22Rv1 (cell line): ENCODE measurements around the gene NAXD.

ENCODE experiments used
- ZFX ChIP-seq: fragments of 450-650 bp; IDR thresholded peaks from 2 replicates; pipeline ENCODE4 v1.6.1; 2017; ENCODE audit warnings: antibody characterized with exemption, borderline replicate concordance
- TF ChIP-seq, protein P1 (sequence below): fragments of 450-650 bp; IDR thresholded peaks from 2 replicates; pipeline ENCODE4 v1.5.1; 2017; ENCODE audit warnings: mild to moderate bottlenecking

DNA sequence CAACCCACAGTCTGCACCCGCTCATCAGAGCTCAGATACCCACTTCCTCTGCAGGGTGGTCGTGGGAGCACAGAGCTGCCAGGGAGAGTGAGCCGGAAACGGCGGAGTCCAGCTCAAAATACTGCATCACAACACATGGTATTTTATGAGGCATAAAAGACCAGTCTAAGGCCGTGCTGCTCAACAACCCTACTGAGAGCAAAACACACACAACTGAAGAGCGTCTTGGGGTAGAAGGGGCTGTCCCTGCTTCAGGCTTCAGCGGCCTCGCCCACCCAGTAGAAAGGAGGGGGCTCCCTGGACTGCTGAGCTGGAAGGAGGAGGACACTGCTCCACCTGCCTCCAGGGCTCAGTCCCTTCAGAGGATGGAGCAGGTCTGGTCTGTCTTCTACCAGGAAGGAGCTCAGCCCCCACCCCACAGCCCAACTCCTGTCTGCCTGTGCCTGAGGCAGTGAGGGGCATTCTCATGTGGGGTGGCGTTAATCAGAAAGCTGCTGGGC, 36.9 kb downstream of the NAXD start:
- TF ChIP-seq, protein P1, sequence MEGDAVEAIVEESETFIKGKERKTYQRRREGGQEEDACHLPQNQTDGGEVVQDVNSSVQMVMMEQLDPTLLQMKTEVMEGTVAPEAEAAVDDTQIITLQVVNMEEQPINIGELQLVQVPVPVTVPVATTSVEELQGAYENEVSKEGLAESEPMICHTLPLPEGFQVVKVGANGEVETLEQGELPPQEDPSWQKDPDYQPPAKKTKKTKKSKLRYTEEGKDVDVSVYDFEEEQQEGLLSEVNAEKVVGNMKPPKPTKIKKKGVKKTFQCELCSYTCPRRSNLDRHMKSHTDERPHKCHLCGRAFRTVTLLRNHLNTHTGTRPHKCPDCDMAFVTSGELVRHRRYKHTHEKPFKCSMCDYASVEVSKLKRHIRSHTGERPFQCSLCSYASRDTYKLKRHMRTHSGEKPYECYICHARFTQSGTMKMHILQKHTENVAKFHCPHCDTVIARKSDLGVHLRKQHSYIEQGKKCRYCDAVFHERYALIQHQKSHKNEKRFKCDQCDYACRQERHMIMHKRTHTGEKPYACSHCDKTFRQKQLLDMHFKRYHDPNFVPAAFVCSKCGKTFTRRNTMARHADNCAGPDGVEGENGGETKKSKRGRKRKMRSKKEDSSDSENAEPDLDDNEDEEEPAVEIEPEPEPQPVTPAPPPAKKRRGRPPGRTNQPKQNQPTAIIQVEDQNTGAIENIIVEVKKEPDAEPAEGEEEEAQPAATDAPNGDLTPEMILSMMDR, result no peak
- TF ChIP-seq ZFX, result no peak
